Mesothelial cell of epicardium (in vitro differentiated cells): Measurements from ENCODE around the gene BFAR. TPM values are rescaled to one million over a fixed set of nuclear protein-coding genes. Genes with fewer than 3 reads are reported as not detected.

Source experiments
- DNase-seq, 2 experiments: peaks; one replicate each; pipeline ENCODE4 v3.0.0; 2021; ENCODE audit warnings: low spot score in 2 of 2; ENCODE audit not compliant: unreplicated experiment in 2 of 2
- H3K27ac Mint-ChIP-seq: 2 replicates; pipeline ENCODE4 v1.8.0; 2021; ENCODE audit warnings: mixed read lengths
- H3K27me3 Mint-ChIP-seq: 2 replicates; pipeline ENCODE4 v1.8.0; 2021; ENCODE audit warnings: low read depth, mixed read lengths
- H3K36me3 Mint-ChIP-seq: 2 replicates; pipeline ENCODE4 v1.8.0; 2021; ENCODE audit warnings: mixed read lengths
- H3K4me1 Mint-ChIP-seq: 2 replicates; pipeline ENCODE4 v1.8.0; 2021; ENCODE audit warnings: mixed read lengths
- H3K4me3 Mint-ChIP-seq: 2 replicates; pipeline ENCODE4 v1.8.0; 2021; ENCODE audit warnings: mild to moderate bottlenecking, moderate library complexity, mixed read lengths
- H3K9me3 Mint-ChIP-seq: 2 replicates; pipeline ENCODE4 v1.8.0; 2021; ENCODE audit warnings: mixed read lengths
- total RNA-seq: library from RNA; stranded (reverse); gene quantifications from 3 replicates; pipeline ENCODE4 v1.2.1, GENCODE V29; 2021
- TF ChIP-seq, protein P1 (sequence below): fragments of 200-600 bp; sonication (generic); IDR thresholded peaks from one replicate; pipeline ENCODE4 v1.5.0; 2021; ENCODE audit warnings: antibody characterized with exemption; ENCODE audit not compliant: unreplicated experiment

BFAR gene
- total RNA-seq, 1 donor from 2014 or later: 60.7 TPM

DNA sequence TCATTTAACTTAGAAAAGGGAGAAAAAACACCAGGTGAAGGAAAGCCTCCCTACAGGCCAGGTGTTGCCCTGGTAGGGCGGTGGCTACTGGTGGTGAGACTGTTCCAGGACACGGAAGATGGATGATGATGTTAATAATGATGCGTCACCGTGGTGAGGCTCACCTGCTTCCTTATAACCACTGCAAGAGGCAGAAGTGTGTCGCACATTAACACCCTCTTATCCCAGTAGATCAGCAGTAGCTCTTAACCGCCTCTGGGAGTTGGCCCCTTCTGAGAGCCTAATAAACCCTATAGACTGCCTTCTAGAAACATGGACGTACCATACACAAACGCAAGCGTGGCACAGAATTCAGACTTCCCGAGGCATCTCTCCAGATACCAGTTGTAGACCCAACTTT lies 7.8 kb downstream of the BFAR start:
- H3K4me1 Mint-ChIP-seq: peaks cover 12% of the 10 kb centered on the region
- no peak overlapping the region for H3K4me3 Mint-ChIP-seq
- H3K9me3 Mint-ChIP-seq: no peaks in the 10 kb centered on the region
- H3K36me3 Mint-ChIP-seq: peaks cover 12% of the 10 kb centered on the region
- DNase-seq: no peak
- H3K27me3 Mint-ChIP-seq: no peaks in the 10 kb centered on the region
- no peak overlapping the region for H3K27ac Mint-ChIP-seq
- TF ChIP-seq, protein P1, sequence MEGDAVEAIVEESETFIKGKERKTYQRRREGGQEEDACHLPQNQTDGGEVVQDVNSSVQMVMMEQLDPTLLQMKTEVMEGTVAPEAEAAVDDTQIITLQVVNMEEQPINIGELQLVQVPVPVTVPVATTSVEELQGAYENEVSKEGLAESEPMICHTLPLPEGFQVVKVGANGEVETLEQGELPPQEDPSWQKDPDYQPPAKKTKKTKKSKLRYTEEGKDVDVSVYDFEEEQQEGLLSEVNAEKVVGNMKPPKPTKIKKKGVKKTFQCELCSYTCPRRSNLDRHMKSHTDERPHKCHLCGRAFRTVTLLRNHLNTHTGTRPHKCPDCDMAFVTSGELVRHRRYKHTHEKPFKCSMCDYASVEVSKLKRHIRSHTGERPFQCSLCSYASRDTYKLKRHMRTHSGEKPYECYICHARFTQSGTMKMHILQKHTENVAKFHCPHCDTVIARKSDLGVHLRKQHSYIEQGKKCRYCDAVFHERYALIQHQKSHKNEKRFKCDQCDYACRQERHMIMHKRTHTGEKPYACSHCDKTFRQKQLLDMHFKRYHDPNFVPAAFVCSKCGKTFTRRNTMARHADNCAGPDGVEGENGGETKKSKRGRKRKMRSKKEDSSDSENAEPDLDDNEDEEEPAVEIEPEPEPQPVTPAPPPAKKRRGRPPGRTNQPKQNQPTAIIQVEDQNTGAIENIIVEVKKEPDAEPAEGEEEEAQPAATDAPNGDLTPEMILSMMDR: no peak

DNA sequence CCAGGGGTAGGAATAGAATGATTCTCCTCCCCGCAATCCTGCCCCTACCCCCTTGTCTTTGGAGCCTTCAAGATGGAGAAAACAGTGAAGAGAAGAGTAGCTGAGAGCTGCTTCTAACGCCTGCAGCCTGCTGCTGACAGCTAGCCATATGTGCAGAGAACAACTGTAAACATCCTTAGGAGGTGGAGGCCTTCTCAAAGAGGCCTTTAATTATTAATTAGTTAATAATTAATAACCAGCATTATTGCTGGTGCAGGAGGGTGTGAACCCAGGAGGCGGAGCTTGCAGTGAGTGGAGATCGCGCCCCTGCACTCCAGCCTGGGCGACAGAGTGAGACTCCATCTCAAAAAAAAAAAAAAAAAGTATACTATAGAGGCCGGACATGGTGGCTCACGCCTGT lies 8.5 kb downstream of the BFAR start:
- Mint-ChIP-seq H3K27ac (no peak overlapping the region), H3K4me1 (peaks cover 8% of the 10 kb centered on the region), H3K4me3 (no peak overlapping the region), H3K27me3 (no peaks in the 10 kb centered on the region), H3K9me3 (no peaks in the 10 kb centered on the region), H3K36me3 (peaks cover 12% of the 10 kb centered on the region)
- DNase-seq: no peak
- TF ChIP-seq, protein P1: no peak

DNA sequence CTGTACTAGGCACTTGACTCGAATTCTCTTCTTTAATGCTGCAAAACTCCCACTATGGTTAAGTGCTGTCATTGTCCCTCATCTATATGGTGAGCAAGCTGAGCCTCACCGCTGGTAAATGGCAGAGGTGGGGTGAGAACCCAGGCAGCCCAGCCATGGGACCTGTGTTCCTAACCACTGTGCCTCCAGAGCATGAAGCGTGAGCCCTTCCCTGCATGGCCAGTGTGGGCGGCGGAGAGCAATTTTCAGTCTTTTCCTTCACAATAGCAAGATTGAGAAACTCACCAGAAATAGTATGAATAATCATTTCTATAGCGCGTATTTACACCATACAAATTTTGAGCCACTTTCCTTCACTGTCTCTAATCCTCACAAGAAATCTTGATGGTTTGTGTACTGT lies 9.2 kb downstream of the BFAR start:
- Mint-ChIP-seq H3K27ac (peak overlapping the region; percentile 34), H3K36me3 (peaks cover 12% of the 10 kb centered on the region), H3K4me3 (no peak overlapping the region), H3K27me3 (no peaks in the 10 kb centered on the region), H3K9me3 (no peaks in the 10 kb centered on the region), H3K4me1 (peaks cover 2% of the 10 kb centered on the region)
- DNase-seq: no peak
- TF ChIP-seq, protein P1: no peak

DNA sequence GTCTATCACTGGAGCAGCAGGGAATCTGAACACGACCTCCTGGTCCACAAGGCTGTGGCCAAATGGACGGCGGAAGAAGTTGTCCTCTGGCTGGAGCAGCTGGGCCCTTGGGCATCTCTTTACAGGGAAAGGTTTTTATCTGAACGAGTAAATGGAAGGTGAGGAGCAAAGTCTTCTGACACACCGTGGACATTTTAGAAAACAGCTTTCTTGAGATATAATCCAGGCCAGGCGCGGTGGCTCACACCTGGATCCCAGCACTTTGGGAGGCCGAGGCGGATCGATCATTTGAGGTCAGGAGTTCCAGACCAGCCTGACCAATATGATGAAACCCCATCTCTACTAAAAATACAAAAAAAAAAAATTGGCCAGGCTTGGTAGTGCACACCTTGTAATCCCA lies 17.1 kb downstream of the BFAR start:
- H3K27ac Mint-ChIP-seq: no peak overlapping the region
- no peak for DNase-seq
- H3K27me3 Mint-ChIP-seq: no peaks in the 10 kb centered on the region
- H3K9me3 Mint-ChIP-seq: no peaks in the 10 kb centered on the region
- TF ChIP-seq, protein P1: no peak
- no peak overlapping the region for H3K4me3 Mint-ChIP-seq
- peaks cover 25% of the 10 kb centered on the region for H3K36me3 Mint-ChIP-seq
- no peaks in the 10 kb centered on the region for H3K4me1 Mint-ChIP-seq

DNA sequence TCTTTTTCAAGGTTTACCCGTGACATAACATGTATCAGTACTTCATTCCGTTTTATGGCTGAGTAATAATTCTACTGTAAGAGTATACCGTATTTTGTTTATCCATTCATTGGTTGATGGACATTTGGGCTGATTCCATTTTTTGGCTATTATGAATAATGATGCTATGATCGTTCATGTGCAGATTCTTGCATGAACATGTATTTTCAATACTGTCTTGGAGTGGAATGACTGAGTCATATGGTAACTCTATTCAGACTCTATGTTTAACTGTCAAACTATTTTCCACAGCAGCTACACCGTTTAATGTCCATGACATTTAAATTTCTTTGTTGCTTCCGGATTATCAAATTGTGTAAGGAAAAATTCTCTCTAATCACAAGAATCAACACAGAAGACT lies 17.9 kb downstream of the BFAR start:
- no peak overlapping the region for H3K27ac Mint-ChIP-seq
- no peak overlapping the region for H3K4me3 Mint-ChIP-seq
- no peaks in the 10 kb centered on the region for H3K27me3 Mint-ChIP-seq
- no peaks in the 10 kb centered on the region for H3K4me1 Mint-ChIP-seq
- DNase-seq: no peak
- peaks cover 23% of the 10 kb centered on the region for H3K36me3 Mint-ChIP-seq
- H3K9me3 Mint-ChIP-seq: no peaks in the 10 kb centered on the region
- TF ChIP-seq, protein P1: no peak

DNA sequence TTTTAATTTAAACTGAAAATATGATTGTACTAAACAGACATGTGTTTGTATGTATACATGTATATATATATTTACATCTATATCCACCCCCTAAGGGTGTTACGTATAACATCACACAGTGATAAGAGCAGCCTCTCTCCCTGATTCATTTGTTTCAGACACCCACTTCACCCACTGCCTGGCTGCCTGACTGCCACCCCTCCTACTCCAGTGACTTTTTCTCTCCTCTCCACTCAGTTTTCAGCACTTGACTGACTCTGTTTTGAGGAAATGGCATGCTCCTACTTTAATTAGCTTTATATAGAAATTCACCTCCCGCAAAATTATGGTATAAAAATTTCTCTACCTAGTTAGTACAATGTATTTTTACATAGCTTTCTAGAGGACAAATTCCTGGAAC lies 20.0 kb downstream of the BFAR start:
- TF ChIP-seq, protein P1: no peak
- H3K27me3 Mint-ChIP-seq: no peaks in the 10 kb centered on the region
- H3K9me3 Mint-ChIP-seq: no peaks in the 10 kb centered on the region
- no peak overlapping the region for H3K4me3 Mint-ChIP-seq
- peaks cover 22% of the 10 kb centered on the region for H3K36me3 Mint-ChIP-seq
- no peak overlapping the region for H3K27ac Mint-ChIP-seq
- DNase-seq: no peak
- no peaks in the 10 kb centered on the region for H3K4me1 Mint-ChIP-seq
